Keratinocyte (primary cell): Measurements from ENCODE around the gene LOXHD1. TPM values are rescaled to one million over a fixed set of nuclear protein-coding genes. Genes with fewer than 3 reads are reported as not detected.

Experiments
- DNase-seq: peaks from one replicate; pipeline ENCODE4 v3.0.0-alpha.2; 2011; ENCODE audit warnings: low read depth, missing footprints, low spot score
- FAIRE-seq: peaks from 2 replicates; lab custom pipeline; 2011; peaks lifted over from hg19 to GRCh38; lab: Jason Lieb, UNC
- H2AFZ ChIP-seq: 2 replicates; pipeline ENCODE4 v1.6.0; 2012; ENCODE audit warnings: low read length, control low read depth, inconsistent platforms; ENCODE audit not compliant: control insufficient read depth
- H3K27ac ChIP-seq: 2 replicates; pipeline ENCODE4 v1.5.1; 2011; ENCODE audit warnings: low read length; ENCODE audit not compliant: control insufficient read depth, insufficient read depth
- H3K27me3 ChIP-seq: 3 replicates; pipeline ENCODE4 v1.6.0; 2011; ENCODE audit warnings: low read length; ENCODE audit not compliant: control insufficient read depth, insufficient read depth; ENCODE audit errors: extremely low read depth
- H3K36me3 ChIP-seq, 2 experiments: 2 replicates in 1 of 2; 3 replicates in 1 of 2; pipeline ENCODE4 v1.5.1; 2011; ENCODE audit warnings: low read length in 2 of 2, mild to moderate bottlenecking in 1 of 2; ENCODE audit not compliant: control insufficient read depth in 2 of 2, insufficient read depth in 2 of 2; ENCODE audit errors: extremely low read depth in 1 of 2
- H3K4me1 ChIP-seq: 3 replicates; pipeline ENCODE4 v1.5.1; 2011; ENCODE audit warnings: low read length; ENCODE audit not compliant: control insufficient read depth, insufficient read depth; ENCODE audit errors: extremely low read depth
- H3K4me2 ChIP-seq: 3 replicates; pipeline ENCODE4 v1.6.0; 2011; ENCODE audit warnings: low read depth, low read length; ENCODE audit not compliant: control insufficient read depth, insufficient read depth; ENCODE audit errors: extremely low read depth
- H3K4me3 ChIP-seq, 3 experiments: fragments of 200-600 bp in 1 of 3; sonication (generic) in 1 of 3; 2 replicates in 2 of 3; 3 replicates in 1 of 3; pipeline ENCODE4 v1.5.1; 2011 to 2016; ENCODE audit warnings: low read length in 3 of 3, mild to moderate bottlenecking in 3 of 3, control low read depth in 2 of 3, inconsistent platforms in 1 of 3, low read depth in 1 of 3, mixed read lengths in 1 of 3, mixed run types in 1 of 3, moderate library complexity in 1 of 3; ENCODE audit not compliant: control insufficient read depth in 2 of 3, insufficient read depth in 2 of 3; ENCODE audit errors: extremely low read depth in 1 of 3
- H3K79me2 ChIP-seq: 2 replicates; pipeline ENCODE4 v1.6.0; 2012; ENCODE audit warnings: low read length; ENCODE audit not compliant: control insufficient read depth, insufficient read depth
- H3K9ac ChIP-seq: 3 replicates; pipeline ENCODE4 v1.6.0; 2011; ENCODE audit warnings: low read length; ENCODE audit not compliant: control insufficient read depth, insufficient read depth; ENCODE audit errors: extremely low read depth
- H3K9me1 ChIP-seq: 3 replicates; pipeline ENCODE4 v1.6.0; 2011; ENCODE audit warnings: low read length; ENCODE audit not compliant: control insufficient read depth, insufficient read depth; ENCODE audit errors: extremely low read depth
- H3K9me3 ChIP-seq: 2 replicates; pipeline ENCODE4 v1.5.1; 2012; ENCODE audit warnings: low read depth, low read length; ENCODE audit not compliant: control insufficient read depth
- H4K20me1 ChIP-seq: 3 replicates; pipeline ENCODE4 v1.6.0; 2011; ENCODE audit warnings: low read length; ENCODE audit not compliant: control insufficient read depth, insufficient read depth; ENCODE audit errors: extremely low read depth
- CTCF ChIP-seq, 3 experiments: IDR thresholded peaks in 1 of 3; conservative IDR thresholded peaks in 1 of 3; optimal IDR thresholded peaks in 1 of 3; 2 replicates in 2 of 3; 3 replicates in 1 of 3; pipeline versions ENCODE3 to v1.5.1; 2011; ENCODE audit warnings: low read length in 3 of 3, mild to moderate bottlenecking in 3 of 3, moderate library complexity in 2 of 3, control low read depth in 1 of 3, inconsistent platforms in 1 of 3; ENCODE audit not compliant: insufficient read depth in 2 of 3; ENCODE audit errors: extremely low read depth in 1 of 3
- EZH2 ChIP-seq: IDR thresholded peaks from one replicate; pipeline ENCODE4 v1.6.1; 2012; ENCODE audit warnings: inconsistent platforms, mild to moderate bottlenecking, low read length, moderate library complexity
- dilution Hi-C: fragments of 300-500 bp; cut with MboI; formaldehyde crosslinking; loops from one replicate; pipeline ENCODE4 v1.7.0; 2020; ENCODE audit warnings: low sequenced_read_pairs; ENCODE audit not compliant: extremely low pct_ligation_motif_present
- polyA plus RNA-seq, 5 experiments: library from polyadenylated mRNA; depleted of rRNA in 3 of 5; stranded (reverse) in 3 of 5; stranded (forward) in 1 of 5; unstranded in 1 of 5; fragments of >200 nt; gene quantifications; 1 replicate in 1 of 5; 2 replicates in 3 of 5; 3 replicates in 1 of 5; pipeline versions ENCODE4 v1.2.1 to v1.2.3, GENCODE V29; 2011 to 2012; ENCODE audit warnings: missing spikeins in 2 of 5, low read depth in 1 of 5, low replicate concordance in 1 of 5

The LOXHD1 gene
- polyA plus RNA-seq, 1 donor (not counting 4 experiments of a cell fraction or from before 2014, with no cell fraction given) = not detected

- H3K27ac ChIP-seq = no peak overlapping the region
- DNase-seq = no peak
- no peak for FAIRE-seq
- no peaks in the 10 kb centered on the region for H3K9me1 ChIP-seq
- H3K4me1 ChIP-seq = no peaks in the 10 kb centered on the region
- H3K36me3 ChIP-seq = no peaks in the 10 kb centered on the region
- H3K9me3 ChIP-seq = no peaks in the 10 kb centered on the region
- no peak overlapping the region for H2AFZ ChIP-seq
- no peak overlapping the region for H3K4me3 ChIP-seq
- peaks cover 3% of the 10 kb centered on the region for H3K27me3 ChIP-seq
- no peaks in the 10 kb centered on the region for H4K20me1 ChIP-seq
- no peak for TF ChIP-seq CTCF (optimal IDR thresholded peaks at IDR 0.05 in 1 of 3, IDR thresholded peaks at IDR 0.05 in 1 of 3, conservative IDR thresholded peaks at IDR 0.05 in 1 of 3; ENCODE audit: extremely low read depth in 1 of 3, insufficient read depth in 2 of 3, low read length in 3 of 3)
- no peak for TF ChIP-seq EZH2
- no peaks in the 10 kb centered on the region for H3K79me2 ChIP-seq
- H3K4me2 ChIP-seq = no peak overlapping the region
- H3K9ac ChIP-seq = no peak overlapping the region
- dilution Hi-C loops = no loop called here
Observed at GRCh38 chr18:46621111-46621766, 35.8 kb downstream of the LOXHD1 start.

GRCh38 chr18:46619559-46619958 lies 37.5 kb downstream of the LOXHD1 start:
- no peaks in the 10 kb centered on the region for H3K9me3 ChIP-seq
- no peaks in the 10 kb centered on the region for H3K79me2 ChIP-seq
- no peak overlapping the region for H3K27ac ChIP-seq
- DNase-seq = no peak
- TF ChIP-seq CTCF (optimal IDR thresholded peaks at IDR 0.05 in 1 of 3, IDR thresholded peaks at IDR 0.05 in 1 of 3, conservative IDR thresholded peaks at IDR 0.05 in 1 of 3; ENCODE audit: extremely low read depth in 1 of 3, insufficient read depth in 2 of 3, low read length in 3 of 3) (no peak), EZH2 (no peak)
- H2AFZ ChIP-seq = no peak overlapping the region
- dilution Hi-C loops = no loop called here
- no peaks in the 10 kb centered on the region for H3K9me1 ChIP-seq
- H3K9ac ChIP-seq = no peak overlapping the region
- no peaks in the 10 kb centered on the region for H4K20me1 ChIP-seq
- H3K36me3 ChIP-seq = no peaks in the 10 kb centered on the region
- peaks cover 3% of the 10 kb centered on the region for H3K27me3 ChIP-seq
- no peak overlapping the region for H3K4me3 ChIP-seq
- FAIRE-seq = no peak
- no peaks in the 10 kb centered on the region for H3K4me1 ChIP-seq
- H3K4me2 ChIP-seq = no peak overlapping the region
